AG09319 (cell line): ENCODE measurements around the gene TLR8.

Experiments
- DNase-seq: peaks from one replicate; pipeline ENCODE4 v3.0.0-alpha.2; 2010; ENCODE audit warnings: low read depth; ENCODE audit errors: extremely low read depth
- TF ChIP-seq, protein P1 (sequence below): IDR thresholded peaks from 2 replicates; pipeline ENCODE4 v1.5.1; 2011; ENCODE audit warnings: low read depth, mild to moderate bottlenecking, inconsistent platforms, low read length, moderate library complexity

TLR8 gene

DNA sequence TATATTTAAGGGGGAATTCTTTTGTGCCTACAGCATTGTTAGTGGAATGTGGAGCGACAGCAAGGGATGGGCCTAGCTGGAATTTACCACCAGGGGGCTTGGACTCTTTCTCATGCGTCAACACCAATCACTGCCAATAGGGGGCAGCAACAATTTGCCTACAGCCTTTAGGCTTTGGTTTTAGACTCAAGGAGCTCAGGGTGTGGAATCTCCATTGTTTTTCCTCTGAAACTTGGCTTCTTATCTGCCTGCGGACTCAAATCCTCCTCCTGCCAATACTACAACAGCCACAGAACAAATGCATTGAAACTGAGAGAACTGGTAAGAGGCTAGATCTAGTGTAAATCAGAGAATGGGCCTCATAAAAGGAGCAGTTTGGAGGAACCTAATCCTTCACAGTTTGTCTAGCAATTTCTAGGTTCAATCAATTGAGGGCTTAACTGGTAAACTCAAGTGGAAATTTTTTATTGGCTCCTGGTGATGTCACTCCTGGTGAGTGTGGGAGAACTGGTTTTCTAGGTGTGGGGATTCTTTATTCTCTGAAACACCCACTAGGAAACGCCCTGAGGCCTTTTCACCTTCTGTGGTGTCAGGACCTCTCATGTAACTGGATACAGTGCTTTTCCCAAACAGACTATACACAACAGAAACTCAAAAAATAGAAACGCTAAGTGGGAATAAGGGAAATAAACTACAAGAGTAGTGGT lies 40.6 kb downstream of the TLR8 start:
- TF ChIP-seq, protein P1, sequence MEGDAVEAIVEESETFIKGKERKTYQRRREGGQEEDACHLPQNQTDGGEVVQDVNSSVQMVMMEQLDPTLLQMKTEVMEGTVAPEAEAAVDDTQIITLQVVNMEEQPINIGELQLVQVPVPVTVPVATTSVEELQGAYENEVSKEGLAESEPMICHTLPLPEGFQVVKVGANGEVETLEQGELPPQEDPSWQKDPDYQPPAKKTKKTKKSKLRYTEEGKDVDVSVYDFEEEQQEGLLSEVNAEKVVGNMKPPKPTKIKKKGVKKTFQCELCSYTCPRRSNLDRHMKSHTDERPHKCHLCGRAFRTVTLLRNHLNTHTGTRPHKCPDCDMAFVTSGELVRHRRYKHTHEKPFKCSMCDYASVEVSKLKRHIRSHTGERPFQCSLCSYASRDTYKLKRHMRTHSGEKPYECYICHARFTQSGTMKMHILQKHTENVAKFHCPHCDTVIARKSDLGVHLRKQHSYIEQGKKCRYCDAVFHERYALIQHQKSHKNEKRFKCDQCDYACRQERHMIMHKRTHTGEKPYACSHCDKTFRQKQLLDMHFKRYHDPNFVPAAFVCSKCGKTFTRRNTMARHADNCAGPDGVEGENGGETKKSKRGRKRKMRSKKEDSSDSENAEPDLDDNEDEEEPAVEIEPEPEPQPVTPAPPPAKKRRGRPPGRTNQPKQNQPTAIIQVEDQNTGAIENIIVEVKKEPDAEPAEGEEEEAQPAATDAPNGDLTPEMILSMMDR, result peak; percentile 94
- DNase-seq, result peak; percentile 47

DNA sequence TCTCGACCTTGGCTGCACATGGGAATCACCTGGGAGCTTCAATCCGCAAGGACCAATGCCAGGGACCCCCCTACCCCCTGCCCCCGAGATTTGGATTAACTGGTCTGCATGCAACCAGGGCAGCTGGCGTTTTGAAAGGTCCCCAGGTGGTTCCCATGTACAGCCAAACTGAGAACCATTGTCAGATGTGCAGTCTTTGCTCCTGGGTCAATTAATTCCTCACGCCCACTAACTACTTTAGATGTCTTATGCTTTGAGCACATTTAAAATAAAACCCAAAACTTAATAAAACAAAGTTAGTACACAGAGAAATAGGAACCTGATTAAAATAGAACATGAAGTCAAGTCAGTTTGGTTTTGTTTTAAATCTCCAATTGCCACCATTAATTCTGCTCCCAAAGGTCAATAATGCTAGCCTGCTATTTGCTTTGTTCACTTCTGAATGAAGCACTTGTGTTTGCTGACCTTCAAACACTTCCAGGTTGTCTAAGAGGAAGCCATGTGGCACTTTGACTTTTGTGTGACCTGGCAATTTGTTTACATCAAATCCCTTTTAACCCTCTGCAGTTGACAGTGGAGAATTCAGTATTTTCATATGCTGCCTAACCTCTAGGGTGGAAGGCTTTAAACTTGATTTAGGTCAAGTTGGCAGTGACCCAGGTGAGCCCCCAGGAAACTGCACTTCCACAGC lies 41.3 kb downstream of the TLR8 start:
- no peak for DNase-seq
- TF ChIP-seq, protein P1, result no peak

DNA sequence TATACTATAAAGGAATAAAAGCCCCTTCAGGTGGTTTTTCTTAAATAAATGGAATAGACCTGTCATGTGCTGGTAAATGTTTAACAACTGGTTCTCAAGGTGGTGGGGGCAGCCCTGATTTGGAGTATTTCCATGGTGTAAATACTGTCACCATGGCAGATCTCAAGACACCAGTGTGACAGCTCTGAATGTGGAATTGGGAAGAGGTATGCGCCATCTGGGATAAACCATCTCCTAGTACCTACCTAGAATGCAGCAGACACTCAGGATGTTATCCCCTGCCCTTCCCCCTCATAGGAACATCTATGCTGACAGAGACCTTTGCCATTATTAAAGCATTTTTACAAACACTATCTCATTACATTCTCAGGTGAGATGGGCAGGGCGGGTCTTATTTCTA lies 42.1 kb downstream of the TLR8 start:
- DNase-seq, result no peak
- TF ChIP-seq, protein P1, result no peak

DNA sequence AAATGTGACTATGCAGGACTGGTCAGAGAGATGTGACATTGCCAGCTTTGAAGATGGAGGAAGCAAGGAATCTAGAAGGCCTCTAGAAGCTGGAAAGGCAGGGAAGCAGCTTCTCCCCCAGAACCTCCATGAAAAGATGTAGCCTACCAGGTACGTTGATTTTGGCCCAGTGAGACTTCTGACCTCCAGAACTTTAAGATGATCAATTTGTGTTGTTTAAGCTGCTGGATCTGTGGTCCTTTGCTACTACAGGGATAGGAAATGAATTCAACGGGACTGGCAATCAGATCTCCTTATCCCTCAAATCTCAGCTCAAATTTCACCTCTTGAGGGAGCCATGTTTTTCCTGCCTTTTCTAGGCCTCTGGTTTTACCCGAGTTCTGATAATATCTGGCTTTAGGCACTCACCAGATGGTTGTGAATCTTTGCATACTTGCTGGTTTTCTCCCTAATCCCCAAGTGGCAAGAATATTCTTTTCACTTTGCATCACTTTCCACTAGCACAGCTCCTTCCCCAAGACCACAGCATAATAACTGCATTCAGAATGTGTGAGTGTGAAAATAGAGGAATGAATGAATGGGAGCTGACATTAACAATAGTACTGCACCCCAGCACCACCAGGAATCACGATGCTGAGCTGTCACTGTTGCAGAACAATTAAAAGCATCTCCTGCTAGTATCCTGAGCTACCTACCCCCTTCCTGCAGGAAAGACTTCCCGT lies 42.9 kb downstream of the TLR8 start:
- no peak for DNase-seq

DNA sequence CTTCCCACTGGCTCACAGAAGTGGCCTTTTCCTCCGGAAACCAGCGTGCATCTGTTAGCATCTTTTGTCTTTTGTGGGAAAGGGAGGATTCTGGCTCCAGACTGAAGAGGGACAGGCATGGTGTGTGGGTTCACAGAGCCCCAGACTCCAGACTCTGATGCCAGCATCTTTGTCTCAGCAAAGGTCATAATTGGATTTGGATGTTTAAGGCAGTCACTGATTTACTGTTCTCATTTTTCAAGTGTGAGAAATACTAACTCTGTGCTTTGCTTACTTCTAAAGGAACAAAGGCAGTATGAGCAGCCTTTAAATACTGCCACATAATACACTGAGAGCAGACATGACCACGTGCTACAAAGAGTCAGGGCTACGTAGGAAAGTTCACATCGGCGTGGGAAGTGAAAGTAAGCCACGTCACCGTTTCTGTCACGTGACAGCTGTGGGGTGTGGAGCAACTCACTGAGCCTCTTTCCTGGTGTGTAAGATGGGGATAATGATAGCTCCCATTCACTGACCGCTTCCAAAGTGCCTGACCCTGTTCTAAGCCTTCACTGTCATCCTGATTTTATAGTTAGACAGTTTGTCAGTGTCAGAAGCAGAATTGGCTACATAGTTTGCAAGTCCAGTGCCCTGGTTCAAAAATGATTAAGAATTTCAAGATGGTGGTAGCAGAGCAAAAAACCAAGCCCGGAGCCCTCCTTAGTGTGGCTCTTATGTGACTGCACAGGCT lies 43.7 kb downstream of the TLR8 start:
- DNase-seq, result peak; percentile 62
- TF ChIP-seq, protein P1, result no peak

More for the DNA sequence above, 42.9 kb downstream of the TLR8 start:
- TF ChIP-seq, protein P1, result no peak

DNA sequence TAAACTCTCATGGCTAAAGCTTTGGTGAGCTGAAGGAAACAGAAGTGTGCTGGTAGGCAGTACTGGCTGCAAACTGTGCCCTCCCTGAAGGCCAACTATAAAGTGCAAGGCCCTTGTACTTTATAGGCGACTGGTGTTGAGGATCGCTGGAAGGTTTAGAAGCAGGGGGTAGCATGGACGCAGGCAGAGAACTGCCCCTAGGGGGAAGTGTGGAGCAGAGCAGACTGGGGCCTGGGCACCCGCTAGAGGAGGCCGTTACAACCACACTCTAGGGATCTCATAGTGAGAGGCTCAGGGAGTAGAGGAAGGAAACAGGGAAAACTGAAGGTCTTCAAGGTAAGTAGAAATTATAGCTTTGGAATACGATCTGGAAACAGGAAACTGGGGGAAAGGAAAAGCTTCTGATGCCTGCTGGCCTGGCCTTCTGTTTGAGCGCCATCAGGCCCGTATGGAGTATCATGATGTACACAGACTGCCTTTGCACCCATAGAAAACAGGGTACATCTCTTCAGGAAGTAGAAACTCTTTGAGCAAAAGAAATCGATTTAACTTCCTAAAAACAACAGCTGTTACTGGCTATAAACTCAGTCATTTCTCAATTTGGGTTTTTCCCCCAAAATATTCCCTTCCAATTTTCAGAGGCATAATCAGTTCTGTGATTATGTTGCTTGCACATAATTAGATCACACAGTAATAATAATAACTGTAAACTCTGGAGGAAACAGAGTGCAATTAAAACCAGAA lies 44.6 kb downstream of the TLR8 start:
- DNase-seq, result no peak
- TF ChIP-seq, protein P1, result peak; percentile 14
